ENCODE results near the gene COX8A.

DNA sequence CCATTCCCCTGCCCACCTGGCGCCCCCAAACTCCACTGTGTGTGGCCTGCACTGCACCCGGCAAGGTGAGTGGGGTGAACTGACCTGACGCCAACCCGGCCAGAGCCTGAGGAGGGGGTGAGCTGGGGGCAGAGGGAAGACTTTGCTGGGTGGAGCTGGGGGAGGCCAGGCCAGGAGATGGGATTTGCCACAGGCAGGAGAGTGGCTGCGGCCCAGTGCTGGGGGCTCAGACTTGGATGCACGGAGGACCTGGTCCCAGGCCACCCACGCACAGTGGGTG is 43.5 kb downstream of the COX8A start:
- TF ChIP-seq, protein P1, sequence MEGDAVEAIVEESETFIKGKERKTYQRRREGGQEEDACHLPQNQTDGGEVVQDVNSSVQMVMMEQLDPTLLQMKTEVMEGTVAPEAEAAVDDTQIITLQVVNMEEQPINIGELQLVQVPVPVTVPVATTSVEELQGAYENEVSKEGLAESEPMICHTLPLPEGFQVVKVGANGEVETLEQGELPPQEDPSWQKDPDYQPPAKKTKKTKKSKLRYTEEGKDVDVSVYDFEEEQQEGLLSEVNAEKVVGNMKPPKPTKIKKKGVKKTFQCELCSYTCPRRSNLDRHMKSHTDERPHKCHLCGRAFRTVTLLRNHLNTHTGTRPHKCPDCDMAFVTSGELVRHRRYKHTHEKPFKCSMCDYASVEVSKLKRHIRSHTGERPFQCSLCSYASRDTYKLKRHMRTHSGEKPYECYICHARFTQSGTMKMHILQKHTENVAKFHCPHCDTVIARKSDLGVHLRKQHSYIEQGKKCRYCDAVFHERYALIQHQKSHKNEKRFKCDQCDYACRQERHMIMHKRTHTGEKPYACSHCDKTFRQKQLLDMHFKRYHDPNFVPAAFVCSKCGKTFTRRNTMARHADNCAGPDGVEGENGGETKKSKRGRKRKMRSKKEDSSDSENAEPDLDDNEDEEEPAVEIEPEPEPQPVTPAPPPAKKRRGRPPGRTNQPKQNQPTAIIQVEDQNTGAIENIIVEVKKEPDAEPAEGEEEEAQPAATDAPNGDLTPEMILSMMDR (conservative IDR thresholded peaks at IDR 0.05; ENCODE audit: low read depth, low read length), result no peak
- no peak for TF ChIP-seq EZH2phosphoT487 (IDR thresholded peaks at IDR 0.05; ENCODE audit: borderline replicate concordance, low read length)

Measured in PC-3 (cell line).